Epithelial cell of proximal tubule (primary cell): Measurements from ENCODE around the gene SLC35G1. TPM values are rescaled to one million over a fixed set of nuclear protein-coding genes. Genes with fewer than 3 reads are reported as not detected.

Source experiments
- DNase-seq: peaks from one replicate; pipeline ENCODE4 v3.0.0-alpha.2; 2011; ENCODE audit warnings: low read depth
- H3K4me3 ChIP-seq: 2 replicates; pipeline ENCODE4 v1.5.1; 2011; ENCODE audit warnings: low read depth, mild to moderate bottlenecking, low read length
- total RNA-seq: library from RNA; depleted of rRNA; stranded (reverse); fragments of >200 nt; gene quantifications from 2 replicates; pipeline ENCODE4 v1.2.3, GENCODE V29; 2015
- TF ChIP-seq, protein P1 (sequence below): conservative IDR thresholded peaks from 2 replicates; pipeline ENCODE4 v1.5.1; 2012; ENCODE audit warnings: low read depth, mild to moderate bottlenecking, low read length

Gene SLC35G1, protein sequence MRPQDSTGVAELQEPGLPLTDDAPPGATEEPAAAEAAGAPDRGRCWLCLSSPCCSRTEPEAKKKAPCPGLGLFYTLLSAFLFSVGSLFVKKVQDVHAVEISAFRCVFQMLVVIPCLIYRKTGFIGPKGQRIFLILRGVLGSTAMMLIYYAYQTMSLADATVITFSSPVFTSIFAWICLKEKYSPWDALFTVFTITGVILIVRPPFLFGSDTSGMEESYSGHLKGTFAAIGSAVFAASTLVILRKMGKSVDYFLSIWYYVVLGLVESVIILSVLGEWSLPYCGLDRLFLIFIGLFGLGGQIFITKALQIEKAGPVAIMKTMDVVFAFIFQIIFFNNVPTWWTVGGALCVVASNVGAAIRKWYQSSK
- total RNA-seq: 4.7 and 6.0 TPM in 2 replicates

DNA sequence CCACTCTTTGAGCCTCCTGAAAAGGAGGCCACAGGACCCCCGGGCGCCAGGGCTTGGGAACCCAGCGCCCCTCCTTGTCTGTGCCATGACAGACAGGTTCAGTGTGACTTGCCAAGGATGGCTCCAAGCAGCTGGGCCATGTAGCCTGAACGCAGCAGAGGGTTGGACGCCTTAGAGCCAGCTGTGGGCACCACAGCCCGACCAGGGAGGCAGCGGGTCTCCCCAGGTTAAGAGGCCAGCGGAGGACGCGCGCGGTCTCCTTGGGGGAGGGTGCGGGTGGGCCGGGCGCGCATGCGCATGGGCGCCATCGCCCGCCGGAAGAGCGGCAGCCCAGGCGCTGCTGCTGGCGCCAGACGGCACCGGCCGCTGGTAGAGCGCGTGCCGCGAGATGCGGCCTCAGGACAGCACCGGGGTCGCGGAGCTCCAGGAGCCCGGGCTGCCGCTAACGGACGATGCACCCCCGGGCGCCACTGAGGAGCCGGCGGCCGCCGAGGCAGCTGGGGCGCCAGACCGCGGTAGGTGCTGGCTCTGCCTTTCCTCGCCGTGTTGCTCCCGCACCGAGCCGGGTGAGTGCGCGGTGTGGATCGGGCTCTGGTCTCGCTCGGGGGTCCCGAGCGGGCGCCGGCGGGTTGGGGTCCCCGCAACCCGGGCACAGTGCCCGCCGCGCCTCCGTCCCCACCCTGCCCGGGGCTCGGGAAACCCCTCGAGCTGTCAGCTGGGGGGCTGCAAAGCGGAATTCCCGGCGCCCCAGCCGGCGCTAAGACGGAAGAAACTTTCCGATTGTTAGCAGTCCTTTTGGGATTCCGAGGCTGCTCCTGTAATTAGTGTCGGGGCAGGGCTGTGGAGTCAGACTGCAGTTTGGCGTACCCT lies at the start of gene SLC35G1:
SLC35G1 (plus strand) TSS at position 333 of the 870 bp plus-strand sequence; CDS start at position 389, 56 bp downstream.
- TF ChIP-seq, protein P1, sequence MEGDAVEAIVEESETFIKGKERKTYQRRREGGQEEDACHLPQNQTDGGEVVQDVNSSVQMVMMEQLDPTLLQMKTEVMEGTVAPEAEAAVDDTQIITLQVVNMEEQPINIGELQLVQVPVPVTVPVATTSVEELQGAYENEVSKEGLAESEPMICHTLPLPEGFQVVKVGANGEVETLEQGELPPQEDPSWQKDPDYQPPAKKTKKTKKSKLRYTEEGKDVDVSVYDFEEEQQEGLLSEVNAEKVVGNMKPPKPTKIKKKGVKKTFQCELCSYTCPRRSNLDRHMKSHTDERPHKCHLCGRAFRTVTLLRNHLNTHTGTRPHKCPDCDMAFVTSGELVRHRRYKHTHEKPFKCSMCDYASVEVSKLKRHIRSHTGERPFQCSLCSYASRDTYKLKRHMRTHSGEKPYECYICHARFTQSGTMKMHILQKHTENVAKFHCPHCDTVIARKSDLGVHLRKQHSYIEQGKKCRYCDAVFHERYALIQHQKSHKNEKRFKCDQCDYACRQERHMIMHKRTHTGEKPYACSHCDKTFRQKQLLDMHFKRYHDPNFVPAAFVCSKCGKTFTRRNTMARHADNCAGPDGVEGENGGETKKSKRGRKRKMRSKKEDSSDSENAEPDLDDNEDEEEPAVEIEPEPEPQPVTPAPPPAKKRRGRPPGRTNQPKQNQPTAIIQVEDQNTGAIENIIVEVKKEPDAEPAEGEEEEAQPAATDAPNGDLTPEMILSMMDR: no peak
- no peak for DNase-seq
- peak within 1 kb of the TSS; percentile 88 for H3K4me3 ChIP-seq

DNA sequence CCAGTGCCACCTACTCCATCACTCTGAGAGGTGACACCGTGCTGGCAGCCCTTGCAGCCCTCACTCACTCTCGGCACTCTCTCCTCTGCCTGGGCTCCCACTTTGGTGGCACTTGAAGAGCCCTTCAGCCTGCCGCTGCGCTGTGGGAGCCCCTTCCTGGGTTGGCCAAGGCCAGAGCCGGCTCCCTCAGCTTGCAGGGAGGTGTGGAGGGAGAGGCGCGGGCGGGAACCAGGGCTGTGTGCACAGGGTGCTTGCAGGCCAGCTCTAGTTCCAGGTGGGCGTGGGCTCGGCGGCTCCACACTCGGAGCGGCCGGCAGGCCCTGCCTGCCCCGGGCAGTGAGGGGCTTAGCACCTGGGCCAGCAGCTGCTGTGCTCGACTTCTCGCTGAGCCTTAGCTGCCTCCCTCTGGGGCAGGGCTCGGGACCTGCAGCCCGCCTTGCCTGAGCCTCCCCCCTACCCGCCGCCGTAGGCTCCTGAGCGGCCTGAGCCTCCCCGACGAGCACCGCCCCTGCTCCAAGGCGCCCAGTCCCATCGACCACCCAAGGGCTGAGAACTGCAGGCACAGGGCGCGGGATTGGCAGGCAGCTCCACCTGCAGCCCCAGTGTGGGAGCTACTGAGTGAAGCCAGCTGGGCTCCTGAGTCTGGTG lies 48.7 kb upstream of the SLC35G1 start:
- no peak for DNase-seq
- TF ChIP-seq, protein P1: no peak
- no peak overlapping the region for H3K4me3 ChIP-seq

- no peak overlapping the region for H3K4me3 ChIP-seq
- TF ChIP-seq, protein P1: no peak
- DNase-seq: no peak
Measured at GRCh38 chr10:93849593-93849992, 44.2 kb upstream of the SLC35G1 start.

- no peak overlapping the region for H3K4me3 ChIP-seq
- no peak for DNase-seq
Measured at GRCh38 chr10:93850031-93851015, 43.5 kb upstream of the SLC35G1 start.

GRCh38 chr10:93851169-93851568 lies 42.6 kb upstream of the SLC35G1 start:
- no peak overlapping the region for H3K4me3 ChIP-seq
- TF ChIP-seq, protein P1: no peak
- no peak for DNase-seq

More at GRCh38 chr10:93850031-93851015, 43.5 kb upstream of the SLC35G1 start:
- TF ChIP-seq, protein P1: no peak

- DNase-seq: no peak
- TF ChIP-seq, protein P1: no peak
- no peak overlapping the region for H3K4me3 ChIP-seq
Measured at GRCh38 chr10:93852476-93853095, 41.2 kb upstream of the SLC35G1 start.
